GM18508 (cell line): ENCODE results near the gene CEP63.

Experiments used
- ATAC-seq: cut with Tn5 transposase; IDR thresholded peaks from one replicate; pipeline ENCODE4 v1.9.1; 2021; ENCODE audit warnings: moderate number of reproducible peaks; ENCODE audit not compliant: insufficient read depth, unreplicated experiment

Gene CEP63

DNA sequence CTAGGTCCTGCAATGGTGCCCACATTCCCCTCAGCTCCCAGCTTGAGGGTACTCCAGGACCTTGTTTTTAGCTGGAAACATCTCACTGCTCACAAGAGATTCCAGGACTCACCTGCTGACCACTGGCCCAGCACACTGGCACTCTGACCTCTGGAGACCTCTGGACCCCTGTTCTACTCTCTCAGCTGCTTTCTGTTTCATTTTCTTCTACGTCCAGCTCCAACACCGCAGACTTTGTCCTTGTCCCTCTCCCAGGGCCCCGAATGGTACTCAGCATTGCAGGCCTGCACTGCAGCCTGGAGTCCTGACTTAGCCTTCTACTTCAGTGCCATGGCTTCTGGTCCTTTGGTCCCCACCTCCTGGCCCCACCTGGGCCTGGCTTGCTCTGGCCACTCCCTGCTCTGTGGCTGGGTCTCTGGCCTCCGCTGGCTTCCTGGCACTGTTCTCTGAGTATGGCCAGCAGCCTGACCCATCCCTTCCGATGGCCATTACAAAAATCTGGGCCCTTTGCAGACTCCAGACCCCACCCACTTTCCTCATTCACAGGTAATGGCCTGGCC lies 137.0 kb downstream of the CEP63 start:
- no peak for ATAC-seq

DNA sequence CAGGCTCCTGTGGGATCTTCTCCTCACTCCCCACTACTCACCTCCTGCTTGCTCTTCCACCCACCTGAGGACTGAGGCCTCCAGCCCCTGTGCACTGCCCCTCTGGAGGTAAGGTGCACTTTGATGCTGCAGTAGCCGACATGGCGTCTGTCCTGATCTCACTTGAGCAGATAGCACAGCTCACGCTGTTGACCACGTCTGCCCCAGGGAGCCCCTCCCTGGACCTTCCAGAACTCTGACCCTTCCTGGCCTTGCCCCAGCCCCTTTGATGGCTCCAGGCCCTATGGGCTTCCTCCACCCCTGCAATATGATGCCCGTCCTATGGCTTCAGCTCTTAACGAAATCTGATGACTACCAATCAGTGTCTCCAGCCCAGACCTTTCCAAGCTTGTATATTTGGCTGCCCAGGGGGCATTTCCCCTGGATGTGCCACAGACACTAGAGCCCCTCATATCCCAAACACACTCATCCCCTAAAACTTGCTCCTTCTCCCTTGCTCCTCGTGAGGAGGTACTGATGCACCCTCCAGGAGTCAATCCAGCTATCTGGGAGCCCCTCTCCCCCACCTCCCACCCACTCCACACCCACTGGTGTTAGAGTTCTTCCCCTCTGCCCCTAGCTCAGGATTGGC lies 137.9 kb downstream of the CEP63 start:
- ATAC-seq: no peak
